ENCODE measurements around the gene DSC2.

The DSC2 gene

DNA sequence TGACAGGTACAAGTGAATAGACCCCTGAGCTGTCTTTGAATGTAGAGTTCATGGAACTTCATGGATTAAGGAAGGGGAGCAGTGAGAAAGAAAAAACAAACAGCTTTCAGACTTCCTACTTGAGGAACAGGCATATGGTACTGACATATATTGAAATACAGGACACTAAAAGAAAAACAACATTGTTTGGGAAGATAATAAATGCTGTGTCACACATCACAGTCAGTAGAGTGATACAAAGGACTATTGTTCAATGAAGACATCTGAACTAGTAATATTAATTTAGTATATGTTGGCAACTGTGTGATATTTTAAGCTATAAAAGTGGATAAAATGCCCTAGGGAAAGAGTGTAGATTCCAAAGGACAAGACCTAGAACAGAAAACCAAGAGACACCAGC lies 3.3 kb downstream of the DSC2 start:
- no peak for DNase-seq (ENCODE audit: low read depth)

DNA sequence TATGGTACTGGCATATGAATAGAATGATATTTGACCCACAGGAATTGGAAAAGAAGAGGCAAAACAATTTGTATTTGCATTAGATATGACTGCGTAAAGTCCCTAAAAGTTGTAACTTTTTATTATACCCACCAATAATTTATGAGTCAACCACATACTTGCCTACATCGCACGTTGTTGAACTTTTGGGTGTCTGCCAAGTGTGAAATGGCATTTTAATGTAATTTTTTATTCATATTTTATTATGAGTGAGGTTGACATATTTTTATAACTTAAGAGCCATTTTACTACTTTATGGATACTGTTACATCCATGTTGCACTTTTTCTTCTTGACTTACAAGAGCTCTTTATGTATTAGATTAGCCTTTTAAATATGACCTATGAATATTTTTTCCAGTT lies 4.6 kb downstream of the DSC2 start:
- DNase-seq (ENCODE audit: low read depth), result no peak

GRCh38 chr18:31093880-31094279 lies 8.3 kb downstream of the DSC2 start:
- no peak for DNase-seq (ENCODE audit: low read depth)

DNA sequence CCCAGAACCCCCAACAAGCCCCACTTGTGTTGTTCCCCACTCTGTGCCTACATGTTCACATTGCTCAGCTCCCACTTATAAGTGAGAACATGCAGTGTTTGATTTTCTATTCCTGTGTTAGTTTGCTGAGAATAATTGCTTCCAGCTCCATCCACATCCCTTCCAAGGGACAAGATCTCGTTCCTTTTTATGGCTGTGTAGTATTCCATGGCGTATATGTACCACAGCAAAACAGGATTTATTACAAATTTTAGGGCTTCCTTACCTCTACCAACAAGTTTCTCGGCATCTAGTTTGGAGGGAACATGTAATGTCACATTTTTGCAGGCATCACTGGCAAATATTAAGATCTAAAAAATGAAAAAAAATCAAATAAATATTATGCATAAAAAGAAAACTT lies 8.9 kb downstream of the DSC2 start:
- no peak for DNase-seq (ENCODE audit: low read depth)

- no peak for DNase-seq (ENCODE audit: low read depth)
These were observed 10.9 kb downstream of the DSC2 start for GRCh38 chr18:31091350-31091749.

DNA sequence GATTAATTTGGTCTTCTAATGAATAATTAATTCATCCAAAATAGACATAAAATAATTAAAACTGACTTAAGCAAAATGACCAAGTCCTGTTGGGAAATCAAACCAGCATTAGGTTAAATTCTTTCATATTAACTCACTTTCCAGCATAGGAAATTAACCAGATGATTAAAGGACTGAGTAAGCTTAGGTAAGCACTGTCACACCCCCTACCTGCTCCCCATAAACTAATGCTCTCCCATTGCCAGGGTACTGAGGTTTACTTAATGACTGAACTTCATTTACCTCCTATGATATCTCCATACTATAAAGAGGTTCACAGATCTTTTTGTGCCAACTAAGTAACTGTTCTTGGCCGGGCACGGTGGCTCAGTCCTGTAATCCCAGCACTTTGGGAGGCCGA lies 13.7 kb downstream of the DSC2 start:
- no peak for DNase-seq (ENCODE audit: low read depth)

DNA sequence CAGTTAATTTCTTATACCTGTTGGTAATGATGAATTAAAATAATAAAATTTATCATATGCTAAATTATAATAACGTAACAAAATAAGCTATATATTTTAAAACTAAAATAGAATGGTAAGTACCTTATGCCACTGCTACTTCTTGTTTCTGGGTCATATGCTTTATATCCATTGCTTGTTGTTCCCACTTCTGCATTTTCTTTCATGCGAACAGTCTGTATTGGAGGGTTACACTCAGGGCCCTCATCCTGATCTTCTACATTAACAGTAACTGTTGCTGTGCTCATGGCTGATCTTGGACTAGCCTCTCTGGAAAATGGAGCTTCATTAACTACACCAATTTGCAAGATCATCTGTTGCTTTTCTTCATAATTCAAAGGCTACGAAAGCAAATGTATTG lies 22.2 kb downstream of the DSC2 start:
- no peak for DNase-seq (ENCODE audit: low read depth)

- DNase-seq (ENCODE audit: low read depth), result no peak
These were observed 24.3 kb downstream of the DSC2 start for GRCh38 chr18:31077878-31078277.

GRCh38 chr18:31072175-31072574 lies 30.0 kb downstream of the DSC2 start:
- no peak for DNase-seq (ENCODE audit: low read depth)

DNA sequence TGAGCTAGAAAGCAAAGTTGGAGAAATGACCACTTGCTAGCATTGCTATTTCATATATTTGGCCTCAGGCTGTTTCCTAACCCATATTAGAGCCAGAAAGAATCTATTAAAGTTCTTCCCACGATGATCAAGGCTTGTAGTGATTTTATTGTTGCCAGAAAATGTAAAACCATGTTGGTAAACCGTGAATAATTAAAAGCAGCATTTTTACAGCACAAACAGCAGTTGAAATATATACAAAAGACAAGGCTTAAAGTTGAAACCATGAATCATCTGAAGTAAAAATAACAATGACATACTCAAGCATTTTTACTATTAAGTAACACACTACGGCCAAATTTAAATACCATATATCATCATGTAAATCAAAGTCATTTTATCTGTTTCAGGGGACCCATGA lies 32.0 kb downstream of the DSC2 start:
- no peak for DNase-seq (ENCODE audit: low read depth)

DNA sequence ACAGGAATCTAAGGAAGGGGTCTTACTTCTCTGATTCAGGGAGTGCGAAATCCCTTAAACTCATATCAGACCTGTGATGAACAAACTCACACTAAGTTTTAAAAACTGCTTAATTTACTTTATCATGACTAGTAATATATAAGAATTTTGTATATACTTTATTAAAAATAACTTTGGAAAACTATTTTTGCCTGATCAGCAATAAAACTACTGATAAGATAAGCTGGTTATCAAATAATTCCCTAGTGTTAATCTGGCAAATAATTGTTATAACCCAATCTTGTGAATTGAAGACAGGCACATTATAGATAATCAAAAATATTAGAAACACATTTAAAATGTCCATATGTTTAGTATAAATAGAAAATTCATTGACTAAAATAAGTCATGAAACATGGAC lies 36.0 kb downstream of the DSC2 start:
- no peak for DNase-seq (ENCODE audit: low read depth)

- no peak for DNase-seq (ENCODE audit: low read depth)
These were observed 37.0 kb downstream of the DSC2 start for GRCh38 chr18:31065036-31065773.

- no peak for DNase-seq (ENCODE audit: low read depth)
These were observed 38.1 kb downstream of the DSC2 start for GRCh38 chr18:31064130-31064529.

- DNase-seq (ENCODE audit: low read depth), result no peak
These were observed 40.3 kb downstream of the DSC2 start for GRCh38 chr18:31061945-31062344.

DNA sequence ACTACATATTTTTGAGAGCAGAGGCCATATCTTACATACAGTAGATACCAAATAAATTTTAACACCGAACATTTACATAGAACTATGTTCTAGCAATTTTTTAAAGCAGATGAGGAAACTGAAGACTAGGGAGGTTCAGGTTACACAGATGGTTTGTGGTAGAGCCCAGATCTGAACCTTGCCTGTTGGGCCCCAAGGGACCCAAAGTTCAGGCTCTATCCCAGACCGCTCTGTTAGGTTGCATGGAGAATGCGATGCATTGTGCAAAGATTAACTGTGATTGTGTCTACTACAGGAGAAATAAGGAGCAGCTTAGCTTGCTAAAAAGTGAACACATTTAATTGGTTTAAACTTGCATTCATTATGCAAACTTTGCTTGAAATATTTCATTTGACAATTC lies 43.3 kb downstream of the DSC2 start:
- DNase-seq (ENCODE audit: low read depth), result no peak

DNA sequence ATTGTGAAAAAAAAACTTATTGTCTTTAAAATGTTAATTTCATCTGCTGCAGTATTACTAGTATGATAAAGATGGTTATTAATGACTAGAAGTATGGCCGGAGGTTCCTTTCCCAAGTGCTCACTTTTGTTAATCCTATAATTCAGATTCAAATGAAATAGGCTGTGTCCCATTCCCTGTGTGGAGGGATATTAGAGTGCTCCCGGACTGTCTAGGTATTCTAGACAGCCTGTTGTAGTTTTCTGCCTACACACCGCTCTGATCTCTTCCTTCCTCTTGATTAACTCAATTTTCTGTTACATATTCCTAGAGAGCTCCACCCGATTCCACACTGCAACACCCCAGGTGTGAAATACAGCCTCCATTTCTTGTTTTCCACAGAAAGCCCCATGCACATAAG lies 44.3 kb downstream of the DSC2 start:
- DNase-seq (ENCODE audit: low read depth), result no peak

GRCh38 chr18:31057051-31057450 lies 45.2 kb downstream of the DSC2 start:
- no peak for DNase-seq (ENCODE audit: low read depth)

DNA sequence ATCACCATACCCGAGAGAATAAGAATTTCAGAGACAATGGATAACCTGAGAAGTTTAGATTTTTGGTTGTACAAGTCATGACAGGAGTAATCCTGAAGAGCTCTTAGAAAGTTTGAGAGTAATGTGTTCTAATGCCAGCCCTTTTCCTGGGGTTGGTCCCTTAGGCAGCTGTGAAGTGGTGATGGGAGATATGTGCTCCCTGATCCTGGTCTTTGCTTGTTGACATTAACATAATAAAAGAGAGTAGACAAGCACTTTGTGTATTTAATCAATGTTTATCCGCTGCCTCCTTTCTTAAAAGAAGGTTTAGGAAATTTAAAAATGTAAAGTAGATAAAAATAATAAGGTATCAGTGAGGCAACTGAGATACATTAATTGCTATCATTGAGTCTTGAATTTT lies 45.9 kb downstream of the DSC2 start:
- no peak for DNase-seq (ENCODE audit: low read depth)

DNA sequence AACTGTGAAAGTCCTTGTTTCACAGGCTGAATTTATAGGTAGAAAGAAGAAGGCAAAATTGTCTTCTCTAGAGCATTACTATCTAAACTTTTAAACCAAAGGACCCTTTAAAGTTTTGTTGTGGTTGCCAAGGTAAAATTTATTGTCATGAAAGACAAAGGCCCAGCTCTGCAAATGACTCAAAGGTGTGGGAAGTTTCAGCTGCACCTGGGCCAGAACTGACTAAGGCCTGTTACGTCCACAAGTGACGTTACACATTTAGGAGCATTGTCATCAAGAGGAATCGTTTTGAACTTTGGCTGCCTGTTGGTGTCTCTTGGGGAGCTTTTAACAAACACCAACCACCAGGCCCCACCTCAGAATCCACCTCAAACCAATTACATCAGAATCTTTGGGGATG lies 51.6 kb downstream of the DSC2 start:
- DNase-seq (ENCODE audit: low read depth), result no peak

DNA sequence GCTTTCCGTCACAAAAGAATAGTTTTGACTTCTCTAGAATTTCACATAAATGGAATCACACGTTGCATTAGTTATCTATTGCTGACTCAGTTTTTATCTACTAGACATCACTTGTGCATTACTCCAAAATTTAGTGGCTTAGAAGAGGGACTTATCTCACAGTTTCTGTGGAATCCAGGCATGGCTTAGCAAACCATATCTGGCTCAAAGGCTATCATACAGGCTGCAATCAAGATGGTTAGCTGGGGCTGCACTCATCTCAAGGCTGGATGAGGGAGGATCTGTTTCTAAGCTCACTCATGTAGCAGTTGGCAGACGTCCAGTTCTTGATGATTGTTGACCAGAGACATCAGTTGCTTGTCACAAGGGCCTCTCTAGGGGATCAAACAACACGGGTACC lies 53.0 kb downstream of the DSC2 start:
- DNase-seq (ENCODE audit: low read depth), result no peak

DNA sequence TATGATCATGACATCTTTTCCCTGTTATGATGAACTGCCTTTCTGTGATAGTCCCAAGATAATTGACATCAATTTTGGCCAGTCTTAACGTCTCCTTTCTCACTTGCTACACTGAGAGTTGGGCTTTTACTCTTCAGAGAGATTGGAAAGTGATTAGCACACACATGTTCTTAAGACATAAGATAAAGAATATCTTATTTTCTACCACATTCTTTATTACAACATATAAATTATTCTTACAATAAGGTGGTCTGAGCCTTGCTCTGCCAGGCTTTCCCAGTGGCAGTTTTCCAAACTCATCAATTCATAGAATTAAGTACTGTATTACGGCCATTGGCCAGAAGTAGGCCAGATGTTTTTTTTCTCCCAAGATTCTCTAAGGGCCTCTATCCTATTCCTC lies 54.0 kb downstream of the DSC2 start:
- no peak for DNase-seq (ENCODE audit: low read depth)

DNA sequence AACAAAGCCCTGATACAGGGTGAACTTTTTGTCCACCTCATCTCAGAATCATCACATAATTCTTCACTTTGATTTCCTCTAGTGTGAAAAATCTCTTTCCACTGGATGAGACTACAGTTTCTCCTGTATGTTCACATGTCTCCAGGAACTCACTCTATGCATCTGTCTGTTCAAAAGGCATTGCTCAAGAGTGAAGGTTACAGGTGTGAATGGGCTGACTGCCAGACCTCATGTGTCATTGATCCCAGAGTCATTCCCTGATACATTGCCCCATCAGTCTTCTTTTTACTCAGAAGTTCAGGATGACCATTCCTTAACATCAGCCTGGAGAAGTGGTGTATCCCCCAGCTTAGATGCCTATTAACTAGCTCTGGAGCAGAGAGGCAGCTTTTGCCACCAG lies 55.3 kb downstream of the DSC2 start:
- DNase-seq (ENCODE audit: low read depth), result no peak

DNA sequence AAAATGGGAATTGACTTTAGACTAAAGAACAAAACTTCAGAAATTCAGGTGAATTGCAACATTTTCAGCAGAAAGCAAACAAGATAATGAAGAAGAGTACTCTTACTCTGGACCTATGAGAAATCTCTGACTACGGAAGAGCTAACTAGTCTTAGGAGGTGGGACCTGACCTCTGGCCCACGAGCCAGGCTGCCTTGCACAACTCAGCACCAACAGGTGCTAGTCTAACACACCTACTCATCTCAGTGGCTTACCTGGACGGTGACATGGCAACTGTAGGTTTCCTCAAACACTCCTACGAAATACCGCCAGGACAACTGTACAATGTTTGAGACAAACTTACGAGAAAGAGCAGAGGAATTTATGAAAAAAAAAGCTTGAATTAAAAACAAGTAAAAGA lies 56.6 kb downstream of the DSC2 start:
- no peak for DNase-seq (ENCODE audit: low read depth)

DNA sequence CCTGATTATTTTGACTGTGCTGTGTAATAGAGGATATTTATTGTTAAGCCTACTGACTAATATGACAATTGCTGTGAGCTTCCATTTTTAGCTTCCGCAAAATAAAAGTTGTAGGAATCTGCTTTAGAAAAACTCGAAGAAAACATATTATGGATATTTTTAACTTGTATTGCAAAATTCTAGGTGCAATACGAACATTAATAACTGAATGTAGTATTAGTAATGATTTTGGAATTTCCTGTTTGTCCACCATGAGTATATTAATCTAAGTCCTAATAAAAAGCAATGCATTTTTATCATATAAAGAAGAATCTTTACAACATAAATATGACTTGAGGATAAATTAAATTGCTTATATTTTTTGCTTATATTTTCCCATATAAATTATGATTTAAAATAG lies 57.3 kb downstream of the DSC2 start:
- DNase-seq (ENCODE audit: low read depth), result no peak

- DNase-seq (ENCODE audit: low read depth), result no peak
These were observed 58.5 kb downstream of the DSC2 start for GRCh38 chr18:31043709-31044108.

Measured in activated T-helper 1 cell treated with Interleukin-2 at 50 U/mL for 16 hours (primary cell).